B cell (primary cell): Measurements from ENCODE around the gene CERS6. TPM values are rescaled to one million over a fixed set of nuclear protein-coding genes. Genes with fewer than 3 reads are reported as not detected.

ENCODE experiments used
- ATAC-seq: fragments of 200-7000 bp; cut with Tn5 transposase; one replicate; pipeline ENCODE4 v1.10.0; 2021; ENCODE audit warnings: low read depth, mild to moderate bottlenecking, moderate number of reproducible peaks, moderate library complexity
- CTCF ChIA-PET: fragments of 350-600 bp; sonication (Branson Sonifier 250); formaldehyde crosslinking; loops from one replicate; lab custom pipeline; 2021; ENCODE audit warnings: antibody characterized with exemption, inconsistent platforms; lab: Charles Lee
- POLR2A ChIA-PET: fragments of 350-600 bp; sonication (Branson Sonifier 250); formaldehyde crosslinking; loops from one replicate; lab custom pipeline; 2021; ENCODE audit warnings: antibody characterized with exemption; lab: Charles Lee
- DNase-seq: peaks from one replicate; pipeline ENCODE4 v3.0.0; 2013
- H2AFZ ChIP-seq: 2 replicates; pipeline ENCODE4 v1.6.1; 2012; ENCODE audit warnings: mild to moderate bottlenecking, low read depth, low read length; ENCODE audit not compliant: insufficient read depth, poor library complexity, severe bottlenecking
- H3K27ac ChIP-seq, 2 donors: 1 replicate in 1 of 2; 2 replicates in 1 of 2; pipeline ENCODE4 v1.5.1; 2012 to 2013; ENCODE audit warnings: low read length in 2 of 2, mild to moderate bottlenecking in 2 of 2, moderate library complexity in 1 of 2
- H3K27me3 ChIP-seq, 4 experiments: fragments of 200-600 bp in 1 of 4; sonication (generic) in 1 of 4; replicated peaks in 1 of 4; 1 replicate in 2 of 4; 2 replicates in 2 of 4; pipeline versions ENCODE4 v1.6.1 to v1.7.0; 2013 to 2016; ENCODE audit warnings: low read length in 3 of 4, mild to moderate bottlenecking in 2 of 4, mixed read lengths in 1 of 4, moderate library complexity in 1 of 4; ENCODE audit not compliant: insufficient read depth in 4 of 4, control insufficient read depth in 3 of 4; ENCODE audit errors: control extremely low read depth in 1 of 4
- H3K36me3 ChIP-seq, 2 experiments: replicated peaks in 1 of 2; 1 replicate in 1 of 2; 2 replicates in 1 of 2; pipeline versions ENCODE4 v1.6.1 to v1.7.1; 2013; ENCODE audit warnings: low read length in 1 of 2; ENCODE audit not compliant: insufficient read depth in 2 of 2, control insufficient read depth in 1 of 2; ENCODE audit errors: control extremely low read depth in 1 of 2, extremely low read depth in 1 of 2
- H3K4me1 ChIP-seq, 2 donors: fragments of 200-600 bp in 1 of 2; sonication (generic) in 1 of 2; 1 replicate in 1 of 2; 2 replicates in 1 of 2; pipeline versions ENCODE4 v1.5.1 to v1.6.1; 2013 to 2017; ENCODE audit warnings: low read length in 2 of 2; ENCODE audit not compliant: control insufficient read depth in 2 of 2, insufficient read depth in 2 of 2
- H3K4me2 ChIP-seq: replicated peaks from 2 replicates; pipeline ENCODE3; 2012; ENCODE audit warnings: mild to moderate bottlenecking, low read depth, low read length; ENCODE audit not compliant: poor library complexity, severe bottlenecking
- H3K4me3 ChIP-seq, 5 experiments: fragments of 200-600 bp in 1 of 5; sonication (generic) in 1 of 5; 1 replicate in 3 of 5; 2 replicates in 2 of 5; pipeline versions ENCODE4 v1.5.1 to v1.7.0; 2011 to 2016; ENCODE audit warnings: low read length in 4 of 5, mild to moderate bottlenecking in 4 of 5, low read depth in 2 of 5, control low read depth in 1 of 5, moderate library complexity in 1 of 5; ENCODE audit not compliant: insufficient read depth in 1 of 5; ENCODE audit errors: control extremely low read depth in 1 of 5, extremely low read depth in 1 of 5
- H3K79me2 ChIP-seq: fragments of 200-600 bp; sonication (generic); one replicate; pipeline ENCODE4 v1.6.0; 2016; ENCODE audit warnings: low read length; ENCODE audit not compliant: control insufficient read depth, insufficient read depth
- H3K9ac ChIP-seq: fragments of 200-600 bp; sonication (generic); 2 replicates; pipeline ENCODE4 v1.6.1; 2017; ENCODE audit warnings: mild to moderate bottlenecking, low read length, moderate library complexity
- H3K9me3 ChIP-seq, 3 donors: one replicate each; pipeline versions ENCODE4 v1.6.1 to v1.7.1; 2013; ENCODE audit warnings: low read length in 2 of 3; ENCODE audit not compliant: control insufficient read depth in 2 of 3, insufficient read depth in 1 of 3; ENCODE audit errors: control extremely low read depth in 1 of 3
- H4K20me1 ChIP-seq: 2 replicates; pipeline ENCODE4 v1.6.0; 2012; ENCODE audit warnings: mild to moderate bottlenecking, low read length; ENCODE audit not compliant: insufficient read depth, control insufficient read depth, poor library complexity, severe bottlenecking
- H3K27ac Mint-ChIP-seq: one replicate; pipeline ENCODE4 v1.8.0; 2021; ENCODE audit warnings: mixed read lengths
- H3K27me3 Mint-ChIP-seq: one replicate; pipeline ENCODE4 v1.8.0; 2021; ENCODE audit warnings: mixed read lengths
- H3K4me1 Mint-ChIP-seq: one replicate; pipeline ENCODE4 v1.8.0; 2021; ENCODE audit warnings: mixed read lengths
- H3K4me3 Mint-ChIP-seq: one replicate; pipeline ENCODE4 v1.8.0; 2021; ENCODE audit warnings: mixed read lengths
- H3K9me3 Mint-ChIP-seq: one replicate; pipeline ENCODE4 v1.8.0; 2022; ENCODE audit warnings: mixed read lengths; ENCODE audit not compliant: insufficient read depth
- CTCF ChIP-seq: fragments of 200-600 bp; IDR thresholded peaks from one replicate; pipeline ENCODE4 v1.8.0; 2022; ENCODE audit warnings: antibody characterized with exemption, mild to moderate bottlenecking
- EZH2 ChIP-seq: IDR thresholded peaks from 2 replicates; pipeline ENCODE4 v1.6.1; 2012; ENCODE audit warnings: borderline replicate concordance, low read depth, mild to moderate bottlenecking, moderate library complexity, low read length; ENCODE audit not compliant: insufficient read depth, poor library complexity, severe bottlenecking
- WGBS: methylation state at CpG from one replicate; pipeline ENCODE4 v1.1.5; 2013; ENCODE audit warnings: missing lambda C conversion rate; ENCODE audit not compliant: insufficient coverage; 5-methylcytosine and 5-hydroxymethylcytosine counted together
- intact Hi-C: fragments of 100-400 bp; cut with micrococcal nuclease; formaldehyde crosslinking; loops from one replicate; pipeline ENCODE4 v1.10.0; 2022
- polyA plus RNA-seq: library from polyadenylated mRNA; depleted of rRNA; stranded (reverse); fragments of >200 nt; gene quantifications from 2 replicates; pipeline ENCODE4 v1.2.3, GENCODE V29; 2012
- total RNA-seq, 2 donors: library from RNA; stranded (reverse); fragments of 120-200 nt in 1 of 2; gene quantifications; 1 replicate in 1 of 2; 2 replicates in 1 of 2; pipeline versions ENCODE4 v1.2.3 to v1.2.4, GENCODE V29; 2013 to 2022

The CERS6 gene
- total and polyA plus RNA-seq, 2 donors (not counting 1 experiment from before 2014, with no cell fraction given): 2.2 to 5.5 TPM

DNA sequence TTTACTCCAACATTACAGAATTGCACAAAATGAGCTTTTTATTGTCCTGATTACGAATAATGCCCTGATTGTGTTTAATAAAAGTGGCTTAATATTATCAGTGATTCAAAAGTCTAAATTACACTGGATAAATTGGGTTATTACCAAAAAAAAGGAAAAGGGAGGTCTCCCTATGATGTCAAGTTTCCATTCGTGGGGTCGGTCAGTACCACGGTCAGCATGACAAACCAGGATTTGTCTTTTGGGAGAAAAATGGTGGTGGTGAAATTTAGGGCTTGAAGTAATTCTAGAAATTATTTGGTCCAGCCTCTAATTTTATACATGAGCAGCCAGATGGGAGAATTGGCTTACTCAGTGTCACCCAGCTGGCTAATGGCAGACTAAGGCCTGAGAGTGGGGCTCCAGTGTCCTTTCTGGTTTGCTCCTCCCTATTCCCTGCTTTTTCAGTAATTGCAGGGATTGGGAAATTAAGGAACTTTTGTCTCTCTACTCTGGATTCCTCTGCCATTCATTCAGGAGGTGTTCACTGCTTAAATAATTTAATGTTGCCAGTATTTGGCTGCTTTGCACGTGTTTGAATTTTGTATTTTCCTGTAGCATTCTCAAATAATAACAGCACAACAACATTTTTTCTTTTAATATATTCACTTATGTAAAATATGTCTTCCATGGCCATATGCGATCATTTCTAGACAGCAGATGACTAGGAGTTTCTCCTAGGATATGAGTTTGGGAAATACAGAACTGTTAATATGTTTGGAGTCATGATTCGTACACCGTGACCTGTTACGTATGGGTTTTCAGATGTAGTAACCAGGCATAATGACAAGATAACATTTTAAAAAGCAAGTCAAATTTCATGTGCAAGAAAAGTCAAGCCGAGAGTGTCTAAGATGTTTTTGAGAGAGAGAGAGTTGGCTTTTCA is 217.5 kb downstream of the CERS6 start:
- ATAC-seq (no peak), DNase-seq (no peak)
- 80% methylated on average over 6 of the region's 10 CpGs for WGBS
- Histone ChIP-seq H2AFZ (no peak overlapping the region), H3K4me1 (no peaks in the 10 kb centered on the region), H3K27me3 (no peaks in the 10 kb centered on the region), H3K27ac (no peak overlapping the region), H3K9me3 (no peaks in the 10 kb centered on the region), H3K36me3 (no peaks in the 10 kb centered on the region), H3K4me3 (no peak overlapping the region), H3K79me2 (no peaks in the 10 kb centered on the region), H3K9ac (no peak overlapping the region), H4K20me1 (no peaks in the 10 kb centered on the region), H3K4me2 (no peak overlapping the region)
- intact Hi-C loops: no loop called here
- H3K4me1 Mint-ChIP-seq: no peaks in the 10 kb centered on the region
- H3K27me3 Mint-ChIP-seq: no peaks in the 10 kb centered on the region
- H3K4me3 Mint-ChIP-seq: no peak overlapping the region
- CTCF ChIA-PET: no interaction called here
- no peak overlapping the region for H3K27ac Mint-ChIP-seq
- TF ChIP-seq EZH2 (no peak), CTCF (no peak)
- POLR2A ChIA-PET: no interaction called here
- H3K9me3 Mint-ChIP-seq: no peaks in the 10 kb centered on the region

DNA sequence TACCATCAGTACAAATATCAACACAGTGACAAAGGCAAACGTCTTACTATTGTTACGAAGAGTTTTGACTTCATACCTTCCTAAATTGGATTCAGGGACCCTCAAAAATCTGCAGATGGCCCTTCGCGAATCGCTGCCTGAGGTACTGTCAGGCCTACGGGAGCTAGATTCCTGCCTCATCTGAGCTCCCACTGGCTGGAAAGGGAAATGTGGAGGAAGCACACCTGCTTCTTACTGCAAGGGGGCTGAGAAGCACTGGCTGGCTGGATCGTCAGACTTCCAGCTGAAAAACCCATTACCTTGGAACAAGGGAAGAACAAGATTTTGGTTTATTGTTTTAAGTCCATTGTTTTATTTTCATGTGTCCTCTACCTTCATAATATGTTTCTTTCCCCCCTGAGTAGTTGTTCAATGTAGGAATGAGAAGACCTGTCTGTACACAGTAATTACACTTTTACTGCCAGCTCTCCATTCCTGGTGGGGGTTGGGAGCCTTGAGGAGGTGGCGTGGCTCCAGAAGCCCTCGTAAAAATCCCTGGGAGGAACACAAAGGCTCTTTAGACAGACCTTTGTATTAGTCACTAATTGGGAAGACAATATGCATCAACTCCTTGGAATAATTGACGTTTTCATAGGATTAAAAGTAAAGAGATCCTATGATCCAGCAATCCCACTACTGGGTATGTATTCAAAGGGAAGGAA is 222.2 kb downstream of the CERS6 start:
- Mint-ChIP-seq H3K4me3 (no peak overlapping the region), H3K9me3 (no peaks in the 10 kb centered on the region), H3K4me1 (no peaks in the 10 kb centered on the region), H3K27ac (no peak overlapping the region), H3K27me3 (no peaks in the 10 kb centered on the region)
- DNase-seq (no peak), ATAC-seq (no peak)
- Histone ChIP-seq H3K4me1 (no peaks in the 10 kb centered on the region), H4K20me1 (no peaks in the 10 kb centered on the region), H3K27ac (no peak overlapping the region), H3K27me3 (no peaks in the 10 kb centered on the region), H3K36me3 (no peaks in the 10 kb centered on the region), H2AFZ (no peak overlapping the region), H3K9me3 (no peaks in the 10 kb centered on the region), H3K9ac (no peak overlapping the region), H3K4me3 (no peak overlapping the region), H3K4me2 (no peak overlapping the region), H3K79me2 (no peaks in the 10 kb centered on the region)
- TF ChIP-seq CTCF (no peak), EZH2 (no peak)
- intact Hi-C loops: no loop called here
- CTCF ChIA-PET: no interaction called here
- POLR2A ChIA-PET: no interaction called here
- WGBS: 100% methylated on average over 7 of the region's 10 CpGs
